NCI-H1105 (cell line): ENCODE results near the gene ABTB1.

Source experiments
- DNase-seq: peaks from one replicate; lab custom pipeline; 2025; lab: John Stamatoyannopoulos, UW

Gene ABTB1

GRCh38 chr3:127706785-127707351 lies 34.1 kb downstream of the ABTB1 start:
- DNase-seq, result no peak

GRCh38 chr3:127707851-127708411 lies 35.2 kb downstream of the ABTB1 start:
- DNase-seq, result no peak

- no peak for DNase-seq
These were observed 36.1 kb downstream of the ABTB1 start for GRCh38 chr3:127708837-127709236.

DNA sequence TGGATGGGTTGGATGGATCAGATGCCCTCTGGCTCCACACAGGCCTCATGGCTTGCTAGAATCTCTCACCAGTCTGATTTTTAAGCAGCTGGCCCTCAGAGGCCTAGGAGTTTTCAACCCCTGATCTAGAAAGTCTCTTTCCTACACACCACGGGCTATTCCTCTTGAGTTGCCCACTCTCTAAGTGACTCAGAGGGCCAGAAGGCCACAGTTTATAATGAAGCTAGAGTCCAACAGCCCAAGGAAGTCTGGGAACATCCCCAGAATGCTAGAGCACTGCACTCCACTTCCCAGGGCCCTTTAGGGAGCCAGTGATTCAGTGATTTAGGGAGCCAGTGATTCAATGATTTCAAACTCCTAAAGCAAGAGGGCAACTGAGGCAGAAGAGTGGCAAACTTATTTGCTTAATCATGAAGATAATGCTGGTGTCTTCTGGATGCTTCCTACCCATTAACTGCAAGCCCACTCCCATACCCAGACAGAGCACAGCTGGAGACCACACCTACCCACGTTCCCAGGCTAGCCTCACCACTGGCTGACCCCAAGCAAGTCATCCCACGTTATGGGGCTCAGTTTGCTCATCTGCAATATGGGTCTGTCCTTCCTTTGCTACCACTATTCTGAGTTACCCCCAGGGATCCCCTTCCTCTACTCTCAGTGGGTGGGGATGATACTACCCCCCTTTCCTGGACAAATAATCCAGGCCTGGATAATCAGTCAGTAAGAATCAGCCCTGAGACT lies 36.7 kb downstream of the ABTB1 start:
- no peak for DNase-seq

DNA sequence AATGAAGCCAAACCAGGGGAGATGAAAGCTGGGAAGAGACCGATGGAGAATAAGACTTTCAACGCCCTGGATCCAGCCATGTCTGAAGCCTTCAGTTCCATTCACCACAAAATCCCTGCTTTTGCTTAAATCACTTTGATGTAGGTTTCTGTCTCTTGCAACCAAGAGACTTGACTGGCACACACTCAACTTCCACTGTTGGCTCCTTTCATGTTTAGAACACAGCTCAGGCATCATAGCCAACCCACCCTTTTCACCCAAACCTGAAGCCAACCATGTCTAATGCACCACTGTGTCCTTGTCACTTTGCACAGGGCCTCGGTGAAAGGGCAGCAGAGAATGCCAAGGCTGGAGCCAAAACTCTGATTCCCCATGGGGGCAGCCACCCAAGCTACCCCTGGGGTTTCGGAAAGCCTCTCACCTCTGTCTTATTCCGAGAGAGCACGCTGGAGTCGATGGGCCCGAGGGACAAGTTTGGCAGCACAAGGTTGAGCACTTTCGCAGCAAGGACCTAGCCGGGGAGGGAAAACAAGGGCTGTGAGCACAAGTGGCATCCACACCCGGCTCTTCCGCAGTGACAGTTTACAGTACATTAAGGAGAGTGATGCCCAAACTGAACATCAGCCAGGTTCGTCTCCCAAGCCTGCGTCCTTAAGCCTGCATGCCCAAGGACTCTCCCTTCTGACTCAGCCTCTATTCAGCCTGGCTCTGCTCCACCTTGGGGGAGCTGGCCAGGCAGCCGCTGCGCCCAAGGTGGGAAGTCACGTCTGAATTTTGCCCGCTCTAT lies 37.6 kb downstream of the ABTB1 start:
- DNase-seq, result peak; percentile 12

DNA sequence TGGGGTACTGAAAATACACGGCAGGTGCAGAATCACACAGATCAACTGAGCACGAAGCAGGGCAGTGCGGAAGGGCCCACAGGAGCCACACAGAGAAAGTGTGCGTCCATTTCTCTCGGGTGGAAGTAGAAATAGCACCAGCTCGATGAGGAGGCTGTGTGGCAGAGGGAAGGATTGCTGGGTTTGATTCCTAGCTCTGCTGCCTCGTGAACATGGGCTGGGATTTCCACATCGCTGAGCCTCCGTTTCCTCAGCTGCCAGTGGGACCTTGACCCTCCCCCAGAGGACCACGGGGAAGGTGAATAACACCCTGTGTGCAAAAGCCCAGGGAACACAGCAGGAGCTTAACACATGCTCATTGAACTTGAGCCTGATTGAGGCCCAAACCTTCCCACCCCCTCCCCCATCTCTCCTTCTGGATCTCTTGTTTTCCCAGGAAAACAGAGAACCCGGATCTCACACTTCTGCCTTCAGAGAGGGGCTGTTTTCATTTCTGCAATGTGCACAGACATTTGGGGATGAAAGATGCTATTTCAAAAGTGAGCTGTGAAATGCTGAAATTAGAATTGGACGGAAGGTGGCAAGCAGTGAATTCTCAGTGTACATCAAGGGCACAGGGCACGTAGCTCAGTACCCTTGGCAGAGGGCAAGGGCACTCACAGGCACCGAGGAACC lies 38.4 kb downstream of the ABTB1 start:
- DNase-seq, result no peak

DNA sequence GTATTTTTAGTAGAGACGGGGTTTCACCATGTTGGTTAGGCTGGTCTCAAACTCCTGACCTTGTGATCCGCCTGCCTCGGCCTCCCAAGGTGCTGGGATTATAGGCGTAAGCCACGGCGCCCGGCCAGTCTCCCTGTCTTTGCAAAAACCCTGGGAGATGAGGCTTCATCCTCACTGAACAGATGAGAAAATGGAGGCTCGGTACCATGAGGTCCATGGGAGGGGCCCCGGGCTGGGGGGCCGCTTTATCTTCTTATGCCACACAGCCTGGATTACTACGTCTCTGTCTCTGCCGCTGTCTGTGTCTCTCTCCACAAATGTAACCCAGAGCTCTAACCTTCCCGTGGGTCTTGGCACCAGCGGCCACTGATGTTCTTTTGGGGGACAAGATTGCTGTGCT lies 39.1 kb downstream of the ABTB1 start:
- DNase-seq, result no peak

DNA sequence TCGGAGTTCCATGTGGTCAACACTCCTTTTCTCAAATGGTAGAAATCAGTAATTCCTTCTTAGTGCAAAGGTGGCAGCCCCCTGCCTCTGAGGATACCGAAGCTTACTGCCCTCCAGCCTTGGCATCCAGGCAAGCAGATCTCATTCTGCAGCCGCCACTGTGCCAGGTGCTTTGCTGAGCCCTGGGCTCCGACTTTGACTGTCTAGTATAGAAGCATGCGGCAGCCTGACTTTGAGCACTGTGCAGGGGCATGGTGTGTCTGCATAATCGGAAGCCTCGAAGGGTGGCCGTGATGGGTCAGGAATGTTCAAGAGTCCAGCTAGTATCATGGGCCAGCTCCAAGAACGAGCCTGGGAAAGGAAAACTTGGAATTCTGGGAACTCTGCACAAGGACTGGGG lies 39.7 kb downstream of the ABTB1 start:
- no peak for DNase-seq

DNA sequence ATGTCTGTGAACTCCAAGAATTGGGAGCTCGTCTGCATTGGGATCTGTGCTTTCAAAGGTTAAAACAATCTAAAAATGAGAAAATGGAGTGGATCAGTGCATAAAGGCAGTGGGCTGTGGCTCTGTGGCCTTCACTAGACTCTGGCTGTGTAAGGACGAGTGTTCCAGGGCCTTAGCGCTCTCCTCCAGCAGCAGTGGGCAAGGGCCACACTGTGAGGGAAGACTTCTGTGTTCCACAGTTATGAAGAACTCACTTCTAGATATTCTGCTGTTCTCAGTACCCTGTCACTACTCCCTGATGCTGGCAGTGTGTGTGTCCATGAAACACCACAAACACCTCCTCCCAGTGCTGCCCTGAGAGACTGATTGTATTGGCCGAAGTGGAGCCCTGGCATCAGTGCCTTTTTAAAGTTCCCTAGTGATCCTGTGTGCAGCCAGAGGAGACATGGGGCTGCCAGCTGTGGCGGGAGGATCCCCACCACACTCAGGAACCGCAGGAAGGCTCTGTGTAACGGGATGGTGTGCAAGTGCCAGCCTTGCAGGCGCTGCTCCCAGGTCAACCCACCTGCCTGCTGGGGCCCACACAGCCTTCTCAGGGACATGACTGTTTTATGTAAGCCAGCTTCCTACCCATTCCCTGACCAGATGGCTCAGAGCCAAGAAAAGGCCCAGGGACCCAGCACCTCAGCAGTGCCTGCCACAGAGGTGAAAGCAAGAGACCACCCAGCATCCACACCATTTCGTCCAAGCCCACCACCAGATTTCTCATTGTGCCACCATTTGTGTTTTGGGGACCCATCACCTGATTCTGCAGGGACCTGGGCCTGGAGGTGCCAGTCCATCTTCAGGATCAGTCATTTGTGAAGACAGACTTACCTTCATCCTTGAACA lies 40.4 kb downstream of the ABTB1 start:
- no peak for DNase-seq

DNA sequence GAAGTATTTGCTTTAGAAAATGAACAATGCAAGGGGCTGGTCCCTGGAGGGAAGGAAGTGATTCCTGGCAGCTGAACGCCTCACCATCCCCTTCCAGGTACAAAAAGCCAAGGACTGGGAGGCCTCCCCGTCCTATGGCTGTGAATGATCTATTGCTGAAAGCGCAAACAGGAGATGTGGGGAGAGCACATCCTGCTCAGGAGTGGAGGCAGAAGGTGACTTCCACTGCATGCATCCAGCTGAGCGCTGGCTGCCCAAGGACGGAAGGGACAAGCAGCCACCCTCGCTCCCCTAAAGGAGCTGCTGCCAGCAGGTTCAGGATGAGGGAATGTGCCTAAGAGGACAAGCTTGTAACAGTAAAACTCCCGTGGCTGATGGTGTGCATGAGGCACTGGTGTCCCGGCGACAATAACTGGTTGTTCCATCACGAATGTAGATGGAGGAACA lies 41.4 kb downstream of the ABTB1 start:
- DNase-seq, result no peak

DNA sequence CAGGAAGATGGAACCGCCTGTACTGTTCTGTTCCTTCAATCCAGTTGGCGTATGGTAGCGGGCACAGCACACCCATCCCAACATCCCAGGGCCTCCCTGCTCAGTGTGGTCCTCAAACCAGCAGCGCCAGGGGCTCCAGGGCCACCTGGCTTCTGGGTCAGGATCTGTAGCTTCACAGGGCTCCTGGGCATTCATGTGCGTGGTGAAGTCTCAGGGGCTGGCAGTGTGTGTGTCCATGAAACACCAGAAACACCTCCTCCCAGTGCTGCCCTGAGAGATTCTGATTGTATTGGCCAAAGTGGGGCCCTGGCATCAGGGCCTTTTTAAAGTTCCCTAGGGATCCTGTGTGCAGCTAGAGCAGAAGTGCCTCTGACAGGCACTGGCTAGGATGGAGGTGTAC lies 42.1 kb downstream of the ABTB1 start:
- no peak for DNase-seq

DNA sequence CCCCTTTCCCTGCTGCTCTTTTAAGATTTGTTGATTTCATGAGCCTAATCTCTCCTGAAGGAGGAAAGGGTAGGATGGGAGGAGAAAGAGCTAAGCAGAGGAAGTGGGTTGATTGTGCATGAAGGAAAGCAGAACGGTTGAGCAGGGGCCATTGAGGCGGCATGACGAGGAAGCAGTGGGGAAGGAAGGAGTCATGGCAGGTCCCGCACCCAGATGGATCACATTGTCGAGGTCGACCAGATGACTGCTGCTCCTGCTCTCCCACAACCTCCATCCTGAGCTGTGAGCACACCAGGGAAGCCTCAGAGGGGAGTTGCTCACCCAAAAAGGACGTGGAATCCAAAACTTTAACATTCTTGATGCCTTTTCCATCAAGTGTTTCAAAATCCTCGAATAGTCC lies 42.8 kb downstream of the ABTB1 start:
- DNase-seq, result no peak

DNA sequence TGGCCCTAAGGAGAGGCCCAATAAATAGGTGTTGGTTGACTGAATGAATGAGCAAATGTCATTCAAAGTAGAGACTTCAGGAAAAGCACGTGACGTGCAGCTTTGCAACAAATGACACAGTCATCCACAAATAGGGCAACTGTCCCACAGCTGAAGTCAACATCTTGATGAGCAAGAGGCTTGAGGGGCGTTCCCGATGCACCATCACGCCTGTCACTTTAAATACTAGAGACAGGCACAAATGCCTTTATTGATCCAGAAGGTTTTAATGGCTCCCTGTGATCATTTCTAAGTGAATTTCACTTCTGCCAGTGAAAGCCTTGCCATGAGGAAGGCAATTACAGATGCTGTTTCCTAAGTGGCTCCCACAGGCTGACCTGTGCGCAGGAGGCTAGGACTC lies 43.6 kb downstream of the ABTB1 start:
- DNase-seq, result no peak

- DNase-seq, result no peak
These were observed 44.8 kb downstream of the ABTB1 start for GRCh38 chr3:127717357-127718244.

GRCh38 chr3:127718245-127718915 lies 45.6 kb downstream of the ABTB1 start:
- DNase-seq, result no peak

DNA sequence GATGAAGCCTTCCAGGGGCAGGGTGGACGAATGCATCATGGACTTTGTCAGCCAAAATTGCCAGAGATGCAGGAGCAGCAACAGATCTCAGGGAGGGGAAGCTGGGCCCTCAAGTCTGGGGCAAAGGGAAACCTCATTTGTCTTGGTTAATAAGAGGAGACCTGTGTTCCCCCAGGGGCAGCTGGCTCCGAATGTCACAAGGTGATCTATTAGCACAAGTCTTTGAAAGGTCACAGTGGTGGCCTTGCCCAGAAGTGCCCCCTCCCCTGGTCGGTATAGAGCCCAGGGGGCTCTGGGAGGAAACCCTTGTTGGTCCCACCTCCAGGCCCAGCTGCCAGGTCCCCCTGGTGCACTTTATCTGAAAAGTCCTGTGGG lies 46.2 kb downstream of the ABTB1 start:
- DNase-seq, result no peak

- DNase-seq, result no peak
These were observed 46.6 kb downstream of the ABTB1 start for GRCh38 chr3:127719369-127719768.

DNA sequence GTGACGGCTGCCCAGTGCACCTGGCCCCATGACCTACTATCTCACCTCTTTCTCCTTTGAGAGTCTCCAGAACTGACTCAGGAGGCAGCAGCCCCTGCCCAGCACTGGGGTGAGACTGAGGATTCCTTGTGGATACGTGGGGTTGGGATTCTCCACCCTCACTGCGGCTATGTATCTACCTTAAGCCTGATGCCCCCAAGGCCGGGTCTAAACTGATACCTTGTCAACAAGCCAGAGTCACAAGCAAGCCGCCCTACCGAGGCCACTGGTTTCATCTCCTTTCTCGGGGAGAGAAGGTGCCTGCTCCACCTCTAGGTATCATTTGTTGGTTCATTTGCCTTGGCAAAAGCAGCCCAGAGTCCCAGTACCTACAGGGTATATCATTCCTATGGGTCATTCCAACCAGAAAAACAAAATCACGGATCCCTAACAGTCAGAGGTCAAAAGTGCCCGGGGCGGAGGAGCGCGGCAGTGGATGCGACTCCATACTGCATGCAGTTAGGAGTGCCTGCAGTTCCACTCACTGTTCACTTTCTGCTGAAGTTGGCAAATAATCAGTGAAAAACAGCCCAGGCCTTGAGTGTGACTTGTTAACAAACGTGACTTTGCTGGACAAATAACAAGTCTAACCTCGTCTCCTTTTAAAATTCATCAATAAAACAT lies 47.5 kb downstream of the ABTB1 start:
- DNase-seq, result no peak
